Measurements from ENCODE around the gene THY1. TPM values are rescaled to one million over a fixed set of nuclear protein-coding genes. Genes with fewer than 3 reads are reported as not detected.
"Not testable (repeated sequence)": the region's sequence is repeated elsewhere in the genome, so short reads cannot be mapped to it uniquely, and the experiment has no call there.

The THY1 gene
- total RNA-seq, 2 donors from 2014 or later = 0.20 TPM; not detected in 1

DNA sequence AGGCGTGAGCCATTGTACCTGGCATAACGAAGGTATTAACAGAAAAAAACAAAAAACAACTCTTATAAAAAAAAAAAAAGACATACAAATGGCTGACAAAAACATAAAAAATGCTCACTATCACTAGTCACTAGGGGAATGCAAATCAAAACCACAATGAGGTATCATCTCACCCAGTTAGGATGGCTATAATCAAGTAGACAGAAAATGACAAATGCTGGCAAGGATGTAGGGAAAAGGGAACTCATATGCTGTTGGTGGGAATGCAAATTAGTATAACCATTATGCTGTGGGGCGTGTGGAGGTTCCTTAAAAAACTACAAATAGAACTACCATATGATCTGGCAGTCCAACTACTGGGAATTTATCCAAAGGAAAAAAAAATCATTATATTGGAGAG, 17.0 kb downstream of the THY1 start:
- H3K36me3 Mint-ChIP-seq (ENCODE audit: low read depth) = no peaks in the 10 kb centered on the region
- DNase-seq (no peak), ATAC-seq (no peak)
- H3K4me1 Mint-ChIP-seq = peaks cover 8% of the 10 kb centered on the region
- no peak overlapping the region for H3K27ac Mint-ChIP-seq
- H3K4me3 Mint-ChIP-seq = no peak overlapping the region
- no peaks in the 10 kb centered on the region for H3K9me3 ChIP-seq (ENCODE audit: control insufficient read depth, low read length, poor library complexity, severe bottlenecking)
- H3K27me3 Mint-ChIP-seq = no peaks in the 10 kb centered on the region

DNA sequence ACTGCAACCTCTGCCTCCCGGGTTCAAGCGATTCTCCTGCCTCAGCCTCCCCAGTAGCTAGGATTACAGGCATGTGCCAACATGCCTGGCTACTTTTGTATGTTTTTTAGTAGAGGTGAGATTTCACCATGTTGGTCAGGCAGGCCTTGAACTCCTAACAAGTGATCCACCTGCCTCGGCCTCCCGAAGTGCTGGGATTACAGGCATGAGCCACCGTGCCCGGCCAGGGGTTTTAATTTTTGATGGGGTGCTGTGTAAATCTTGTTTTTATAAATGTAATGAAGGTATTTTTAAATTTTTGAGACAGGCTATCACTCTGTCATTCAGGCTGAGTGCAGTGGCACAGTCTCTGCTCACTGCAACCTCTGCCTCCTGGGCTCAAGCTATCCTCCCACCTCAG, 17.5 kb downstream of the THY1 start:
- ATAC-seq; H3K36me3 Mint-ChIP-seq (ENCODE audit: low read depth); H3K9me3 ChIP-seq (ENCODE audit: control insufficient read depth, low read length, poor library complexity, severe bottlenecking); H3K4me1 Mint-ChIP-seq; H3K27me3 Mint-ChIP-seq; DNase-seq; H3K4me3 Mint-ChIP-seq; H3K27ac Mint-ChIP-seq: not testable (repeated sequence)

DNA sequence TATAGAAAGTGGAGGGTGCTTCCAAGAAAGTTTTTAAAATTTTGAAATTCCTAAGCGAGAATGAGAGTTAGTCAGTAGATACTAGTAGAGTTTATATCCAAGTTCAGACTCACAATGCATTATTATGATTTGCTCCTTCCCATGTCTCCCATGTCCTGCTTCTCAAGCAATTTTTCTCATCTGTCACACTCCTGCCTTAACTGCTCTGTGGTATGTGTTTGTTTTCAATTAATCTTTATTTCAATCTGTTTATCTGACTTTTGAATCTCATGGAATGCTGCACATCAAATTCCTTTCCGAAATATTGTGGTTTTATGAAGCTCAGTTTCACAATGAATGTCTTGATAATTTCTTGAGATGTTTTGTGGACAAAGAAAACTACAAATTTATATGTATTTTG, 18.1 kb downstream of the THY1 start:
- no peak for ATAC-seq
- Mint-ChIP-seq H3K4me1 (peaks cover 8% of the 10 kb centered on the region), H3K4me3 (no peak overlapping the region), H3K36me3 (ENCODE audit: low read depth) (no peaks in the 10 kb centered on the region), H3K27ac (no peak overlapping the region), H3K27me3 (no peaks in the 10 kb centered on the region)
- DNase-seq = no peak
- no peaks in the 10 kb centered on the region for H3K9me3 ChIP-seq (ENCODE audit: control insufficient read depth, low read length, poor library complexity, severe bottlenecking)

DNA sequence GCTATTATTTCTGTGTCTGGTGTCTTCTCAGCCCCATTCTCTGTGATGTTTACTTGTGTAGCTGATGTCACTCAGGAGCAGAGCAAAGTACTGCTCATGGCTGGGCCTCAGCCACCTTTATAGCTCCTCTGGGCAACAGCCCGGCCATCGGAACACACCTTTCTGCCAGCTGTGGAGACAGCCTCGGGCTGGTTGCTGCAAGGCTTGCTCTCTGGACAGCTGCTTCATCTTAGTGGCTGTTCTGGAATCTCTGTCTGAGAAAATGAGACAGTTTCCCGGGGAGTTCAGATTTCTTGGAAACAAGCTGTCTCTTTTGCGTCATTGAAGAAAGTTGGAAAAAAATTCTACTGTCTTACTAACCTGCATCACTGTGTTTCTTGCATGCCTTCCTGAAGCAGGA, 20.0 kb downstream of the THY1 start:
- no peaks in the 10 kb centered on the region for H3K27me3 Mint-ChIP-seq
- H3K36me3 Mint-ChIP-seq (ENCODE audit: low read depth) = no peaks in the 10 kb centered on the region
- DNase-seq = no peak
- H3K9me3 ChIP-seq (ENCODE audit: control insufficient read depth, low read length, poor library complexity, severe bottlenecking) = no peaks in the 10 kb centered on the region
- no peak overlapping the region for H3K27ac Mint-ChIP-seq
- no peak for ATAC-seq
- peaks cover 2% of the 10 kb centered on the region for H3K4me1 Mint-ChIP-seq
- no peak overlapping the region for H3K4me3 Mint-ChIP-seq

DNA sequence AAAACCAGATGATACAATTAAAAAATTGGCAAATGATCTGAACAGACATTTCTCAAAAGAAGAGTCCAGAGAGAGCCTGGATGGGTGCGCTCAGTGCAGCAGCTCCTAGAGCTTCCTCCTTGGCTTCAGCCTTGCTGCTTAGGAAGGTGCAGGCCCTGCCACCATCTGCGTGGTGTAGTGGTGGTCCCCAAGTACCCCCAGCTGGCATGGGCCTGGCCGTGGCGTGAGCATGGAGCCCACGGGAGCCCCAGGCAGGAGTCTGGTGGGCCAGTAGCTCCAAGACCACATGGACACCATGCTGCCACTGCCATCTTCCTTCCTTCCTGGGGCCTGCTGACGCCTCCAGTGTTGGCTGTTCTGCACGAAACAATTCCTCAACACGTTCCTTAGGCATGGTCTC, 20.5 kb downstream of the THY1 start:
- H3K4me3 Mint-ChIP-seq = no peak overlapping the region
- H3K27me3 Mint-ChIP-seq = no peaks in the 10 kb centered on the region
- H3K9me3 ChIP-seq (ENCODE audit: control insufficient read depth, low read length, poor library complexity, severe bottlenecking) = no peaks in the 10 kb centered on the region
- DNase-seq (no peak), ATAC-seq (no peak)
- no peaks in the 10 kb centered on the region for H3K36me3 Mint-ChIP-seq (ENCODE audit: low read depth)
- no peaks in the 10 kb centered on the region for H3K4me1 Mint-ChIP-seq
- no peak overlapping the region for H3K27ac Mint-ChIP-seq

DNA sequence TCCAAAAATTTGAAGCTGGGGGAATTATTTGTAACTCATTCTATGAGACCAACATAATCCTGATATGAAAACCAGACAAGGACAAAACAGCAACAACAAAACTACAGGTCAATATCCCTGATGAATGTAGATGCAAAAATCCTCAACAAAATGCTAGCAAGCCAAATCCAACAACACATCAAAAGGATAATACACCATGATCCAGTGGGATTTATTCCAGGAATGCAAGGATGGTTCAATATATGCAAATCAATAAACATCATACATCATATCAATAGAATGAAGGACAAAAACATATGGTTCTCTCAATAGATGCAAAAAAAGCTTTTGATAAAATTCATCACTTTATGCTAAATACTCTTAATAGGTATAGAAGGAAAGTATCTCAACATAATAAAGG, 22.1 kb downstream of the THY1 start:
- H3K27ac Mint-ChIP-seq = no peak overlapping the region
- H3K4me1 Mint-ChIP-seq = no peaks in the 10 kb centered on the region
- no peak overlapping the region for H3K4me3 Mint-ChIP-seq
- H3K9me3 ChIP-seq (ENCODE audit: control insufficient read depth, low read length, poor library complexity, severe bottlenecking) = no peaks in the 10 kb centered on the region
- DNase-seq (no peak), ATAC-seq (no peak)
- no peaks in the 10 kb centered on the region for H3K27me3 Mint-ChIP-seq
- no peaks in the 10 kb centered on the region for H3K36me3 Mint-ChIP-seq (ENCODE audit: low read depth)

DNA sequence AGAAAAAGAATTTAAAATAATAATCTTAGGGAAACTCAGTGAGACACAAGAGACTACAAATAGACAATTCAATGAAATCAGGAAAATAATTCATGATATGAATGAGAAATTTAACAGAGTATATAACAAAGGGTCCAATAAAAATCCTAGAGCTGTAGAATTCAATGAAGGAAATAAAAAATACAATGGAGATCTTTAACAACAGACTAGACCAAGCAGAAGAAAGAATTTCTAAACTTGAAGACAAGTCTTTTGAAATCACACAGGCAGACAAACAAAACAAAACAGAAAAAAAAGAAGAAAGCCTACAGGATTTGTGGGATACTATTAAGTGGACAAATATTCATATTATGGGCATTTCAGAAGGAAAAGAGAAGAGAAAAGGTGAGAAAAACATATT, 25.2 kb downstream of the THY1 start:
- ATAC-seq (no peak), DNase-seq (no peak)
- H3K27me3 Mint-ChIP-seq = peaks cover 7% of the 10 kb centered on the region
- no peaks in the 10 kb centered on the region for H3K36me3 Mint-ChIP-seq (ENCODE audit: low read depth)
- no peaks in the 10 kb centered on the region for H3K9me3 ChIP-seq (ENCODE audit: control insufficient read depth, low read length, poor library complexity, severe bottlenecking)
- H3K27ac Mint-ChIP-seq = no peak overlapping the region
- H3K4me1 Mint-ChIP-seq = no peaks in the 10 kb centered on the region
- no peak overlapping the region for H3K4me3 Mint-ChIP-seq

DNA sequence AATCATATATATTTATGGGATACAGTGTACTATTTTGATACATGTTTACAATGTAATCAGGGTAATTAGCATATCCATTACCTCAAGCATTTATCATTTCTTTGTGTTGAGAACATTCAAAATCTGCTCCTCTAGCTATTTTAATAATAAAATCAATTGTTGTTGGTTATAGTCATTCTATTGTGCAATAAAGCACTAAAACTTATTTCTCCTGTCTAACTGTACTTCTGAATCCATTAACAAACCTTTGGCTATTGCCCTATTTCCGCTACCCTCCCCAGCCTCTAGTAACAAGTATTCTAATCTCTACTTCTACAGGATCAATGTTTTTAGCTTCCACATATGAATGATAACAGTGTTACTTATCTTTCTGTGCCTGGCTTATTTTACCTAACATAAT, 26.1 kb downstream of the THY1 start:
- Mint-ChIP-seq H3K36me3 (ENCODE audit: low read depth) (no peaks in the 10 kb centered on the region), H3K27me3 (peaks cover 7% of the 10 kb centered on the region), H3K27ac (no peak overlapping the region), H3K4me1 (no peaks in the 10 kb centered on the region), H3K4me3 (no peak overlapping the region)
- no peaks in the 10 kb centered on the region for H3K9me3 ChIP-seq (ENCODE audit: control insufficient read depth, low read length, poor library complexity, severe bottlenecking)
- no peak for DNase-seq
- no peak for ATAC-seq

DNA sequence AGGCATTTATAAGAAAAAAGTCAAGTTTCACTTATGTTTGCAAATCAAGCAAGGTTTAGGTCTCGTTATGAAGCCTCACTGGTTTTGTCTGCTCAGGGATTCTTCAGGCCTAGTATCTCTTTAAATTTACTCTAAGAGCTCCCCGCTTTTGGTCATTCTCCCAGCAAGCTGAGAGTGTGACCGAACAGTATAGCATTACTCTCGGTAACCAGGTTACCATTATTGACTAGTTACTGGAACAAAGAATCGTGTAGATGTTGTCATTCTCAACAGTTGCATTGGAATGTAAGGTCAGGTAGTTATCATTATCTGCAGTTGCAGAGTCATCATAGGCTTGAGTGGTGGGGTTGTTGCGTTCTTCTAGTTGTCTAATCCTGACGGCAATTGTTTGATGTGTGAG, 31.7 kb downstream of the THY1 start:
- Mint-ChIP-seq H3K27me3 (peaks cover 14% of the 10 kb centered on the region), H3K27ac (no peak overlapping the region), H3K4me3 (no peak overlapping the region), H3K4me1 (no peaks in the 10 kb centered on the region), H3K36me3 (ENCODE audit: low read depth) (peaks cover 2% of the 10 kb centered on the region)
- no peaks in the 10 kb centered on the region for H3K9me3 ChIP-seq (ENCODE audit: control insufficient read depth, low read length, poor library complexity, severe bottlenecking)
- no peak for DNase-seq
- ATAC-seq = no peak

DNA sequence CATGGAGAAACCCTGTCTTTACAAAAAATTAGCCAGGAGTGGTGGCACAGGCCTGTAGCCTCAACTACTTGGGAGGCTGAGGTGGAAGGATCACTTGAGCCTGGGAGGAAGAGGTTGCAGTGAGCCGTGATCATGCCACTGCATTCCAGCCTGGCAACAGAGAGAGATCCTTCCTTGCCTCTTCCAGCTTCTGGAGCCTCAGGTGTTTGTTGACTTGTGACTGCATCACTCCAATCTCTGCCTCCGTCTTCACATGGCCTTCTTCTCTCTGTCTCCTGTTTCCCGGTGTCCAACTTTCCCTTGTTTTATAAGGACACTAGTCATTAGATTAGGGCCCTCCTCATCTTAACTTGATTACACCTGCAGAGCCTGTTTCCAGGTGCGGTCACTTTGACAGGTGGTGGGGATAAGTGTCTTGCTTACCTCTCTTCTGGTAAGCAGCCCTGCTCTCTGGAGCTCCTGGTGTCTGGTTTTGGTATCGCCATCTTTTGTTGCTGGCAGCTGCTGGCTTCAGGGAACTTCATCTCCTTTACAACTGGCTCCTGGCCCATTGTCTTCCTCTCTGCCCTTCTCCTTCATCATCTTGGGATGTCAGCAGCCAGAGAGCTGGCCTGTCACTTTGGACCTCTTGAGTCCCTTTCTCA, 33.2 kb downstream of the THY1 start:
- no peaks in the 10 kb centered on the region for H3K9me3 ChIP-seq (ENCODE audit: control insufficient read depth, low read length, poor library complexity, severe bottlenecking)
- Mint-ChIP-seq H3K27ac (no peak overlapping the region), H3K36me3 (ENCODE audit: low read depth) (peaks cover 2% of the 10 kb centered on the region), H3K4me1 (no peaks in the 10 kb centered on the region), H3K4me3 (no peak overlapping the region), H3K27me3 (peaks cover 14% of the 10 kb centered on the region)
- peak; percentile 52 for ATAC-seq
- no peak for DNase-seq

DNA sequence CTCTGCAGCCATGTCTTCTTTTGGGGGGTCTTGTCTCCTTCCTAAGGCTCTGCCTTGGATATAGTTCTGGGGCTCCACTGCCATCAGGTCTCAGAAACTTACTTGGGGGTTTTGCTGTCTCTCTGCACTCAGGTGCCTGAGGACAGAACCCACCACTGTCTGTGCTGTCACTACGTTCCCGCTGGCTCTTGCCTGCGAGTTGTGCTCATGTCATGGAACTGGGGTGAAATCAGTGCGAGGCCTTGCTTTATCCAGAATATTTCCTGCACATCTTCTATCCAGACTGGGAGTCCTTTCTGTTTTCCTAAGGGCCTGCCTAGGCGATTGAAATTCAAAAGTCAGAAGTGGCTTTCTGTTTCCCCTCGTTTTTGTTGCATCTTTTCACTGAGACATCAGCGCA, 34.9 kb downstream of the THY1 start:
- H3K4me1 Mint-ChIP-seq = no peaks in the 10 kb centered on the region
- no peak for DNase-seq
- no peaks in the 10 kb centered on the region for H3K9me3 ChIP-seq (ENCODE audit: control insufficient read depth, low read length, poor library complexity, severe bottlenecking)
- H3K36me3 Mint-ChIP-seq (ENCODE audit: low read depth) = peaks cover 2% of the 10 kb centered on the region
- H3K27ac Mint-ChIP-seq = no peak overlapping the region
- no peak overlapping the region for H3K4me3 Mint-ChIP-seq
- peaks cover 9% of the 10 kb centered on the region for H3K27me3 Mint-ChIP-seq
- ATAC-seq = no peak

DNA sequence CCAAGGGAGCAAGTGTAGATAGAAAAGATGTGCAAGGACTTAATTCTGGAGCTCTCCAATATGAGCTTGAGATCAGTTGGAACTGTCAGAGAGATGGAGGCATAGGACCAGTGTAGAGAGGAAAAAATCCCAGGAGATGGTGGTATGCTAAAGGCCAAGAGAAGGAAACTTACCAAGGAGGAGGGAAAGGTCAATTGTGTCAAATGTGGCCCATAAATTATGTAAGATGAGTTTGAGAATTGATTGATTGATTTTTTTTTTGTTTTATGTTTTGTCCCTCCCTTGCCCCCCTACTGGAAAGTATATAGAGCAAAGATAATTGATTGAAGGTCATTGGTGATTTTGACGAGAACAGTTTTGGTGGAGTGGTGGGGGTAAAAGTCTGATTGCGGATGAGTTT, 38.6 kb downstream of the THY1 start:
- Mint-ChIP-seq H3K27ac (no peak overlapping the region), H3K36me3 (ENCODE audit: low read depth) (no peaks in the 10 kb centered on the region), H3K4me1 (peaks cover 10% of the 10 kb centered on the region), H3K27me3 (no peaks in the 10 kb centered on the region), H3K4me3 (no peak overlapping the region)
- H3K9me3 ChIP-seq (ENCODE audit: control insufficient read depth, low read length, poor library complexity, severe bottlenecking) = no peaks in the 10 kb centered on the region
- DNase-seq (no peak), ATAC-seq (no peak)

DNA sequence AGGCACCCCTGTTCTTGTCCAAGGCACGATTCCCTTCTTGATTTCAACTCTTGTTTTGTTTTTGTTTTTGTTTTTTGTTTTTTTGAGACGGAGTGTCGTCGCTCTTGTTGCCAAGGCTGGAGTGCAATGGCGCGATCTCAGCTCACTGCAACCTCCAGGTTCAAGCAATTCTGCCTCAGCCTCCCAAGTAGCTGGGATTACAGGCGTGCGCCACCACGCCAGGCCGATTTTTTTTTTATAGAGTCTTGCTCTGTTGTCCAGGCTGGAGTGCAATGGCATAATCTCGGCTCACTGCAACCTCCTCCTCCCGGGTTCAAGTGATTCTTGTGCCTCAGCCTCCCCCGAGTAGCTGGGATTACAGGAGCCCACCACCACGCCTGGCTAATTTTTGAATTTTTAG, 40.5 kb downstream of the THY1 start:
- H3K4me1 Mint-ChIP-seq, H3K27me3 Mint-ChIP-seq: not testable (repeated sequence)

DNA sequence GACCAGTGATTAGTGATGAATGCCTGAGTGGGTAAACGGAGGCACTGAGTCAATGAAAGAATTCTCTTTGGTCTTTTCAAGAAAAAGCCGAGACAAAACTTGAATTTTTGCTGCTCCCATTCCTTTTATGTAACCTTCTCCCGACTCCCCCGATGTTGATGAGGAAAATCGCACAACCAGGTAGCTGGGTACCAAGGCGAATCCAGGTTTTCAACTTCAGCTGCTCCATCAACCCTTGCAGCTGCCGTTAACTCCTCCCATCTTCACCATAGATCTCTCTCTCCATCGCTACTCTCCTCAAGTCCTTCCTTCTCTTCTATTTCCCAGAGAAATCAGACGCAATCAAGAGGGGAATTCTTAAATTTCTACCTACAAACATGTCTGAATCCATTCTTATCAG, 40.9 kb downstream of the THY1 start:
- H3K27ac Mint-ChIP-seq = no peak overlapping the region
- H3K9me3 ChIP-seq (ENCODE audit: control insufficient read depth, low read length, poor library complexity, severe bottlenecking) = no peaks in the 10 kb centered on the region
- H3K36me3 Mint-ChIP-seq (ENCODE audit: low read depth) = no peaks in the 10 kb centered on the region
- peaks cover 10% of the 10 kb centered on the region for H3K4me1 Mint-ChIP-seq
- DNase-seq = no peak
- peaks cover 5% of the 10 kb centered on the region for H3K27me3 Mint-ChIP-seq
- no peak overlapping the region for H3K4me3 Mint-ChIP-seq
- ATAC-seq = no peak

More for the DNA sequence above, 40.5 kb downstream of the THY1 start:
- H3K9me3 ChIP-seq (ENCODE audit: control insufficient read depth, low read length, poor library complexity, severe bottlenecking); H3K27ac Mint-ChIP-seq; ATAC-seq; H3K4me3 Mint-ChIP-seq; DNase-seq; H3K36me3 Mint-ChIP-seq (ENCODE audit: low read depth): not testable (repeated sequence)

Data from T-helper 17 cell (primary cell).